GM13977 (cell line): ENCODE measurements around the gene LYRM7.

Source experiments
- DNase-seq: peaks from one replicate; pipeline ENCODE4 v3.0.0; 2012; ENCODE audit warnings: low spot score
- in situ Hi-C: fragments of 300-500 bp; cut with MboI; formaldehyde crosslinking; loops from one replicate; pipeline ENCODE4 v1.12.0; 2022; ENCODE audit warnings: low sequenced_read_pairs, low pct_unique_long_range_greater_than_20kb, mixed read lengths, inconsistent platforms; ENCODE audit not compliant: unreplicated experiment
- TF ChIP-seq, protein P1 (sequence below): IDR thresholded peaks from 2 replicates; pipeline ENCODE4 v1.5.1; 2012; ENCODE audit warnings: mild to moderate bottlenecking, control low read depth; ENCODE audit not compliant: insufficient read depth; ENCODE audit errors: extremely low read depth, missing control alignments

Gene LYRM7

DNA sequence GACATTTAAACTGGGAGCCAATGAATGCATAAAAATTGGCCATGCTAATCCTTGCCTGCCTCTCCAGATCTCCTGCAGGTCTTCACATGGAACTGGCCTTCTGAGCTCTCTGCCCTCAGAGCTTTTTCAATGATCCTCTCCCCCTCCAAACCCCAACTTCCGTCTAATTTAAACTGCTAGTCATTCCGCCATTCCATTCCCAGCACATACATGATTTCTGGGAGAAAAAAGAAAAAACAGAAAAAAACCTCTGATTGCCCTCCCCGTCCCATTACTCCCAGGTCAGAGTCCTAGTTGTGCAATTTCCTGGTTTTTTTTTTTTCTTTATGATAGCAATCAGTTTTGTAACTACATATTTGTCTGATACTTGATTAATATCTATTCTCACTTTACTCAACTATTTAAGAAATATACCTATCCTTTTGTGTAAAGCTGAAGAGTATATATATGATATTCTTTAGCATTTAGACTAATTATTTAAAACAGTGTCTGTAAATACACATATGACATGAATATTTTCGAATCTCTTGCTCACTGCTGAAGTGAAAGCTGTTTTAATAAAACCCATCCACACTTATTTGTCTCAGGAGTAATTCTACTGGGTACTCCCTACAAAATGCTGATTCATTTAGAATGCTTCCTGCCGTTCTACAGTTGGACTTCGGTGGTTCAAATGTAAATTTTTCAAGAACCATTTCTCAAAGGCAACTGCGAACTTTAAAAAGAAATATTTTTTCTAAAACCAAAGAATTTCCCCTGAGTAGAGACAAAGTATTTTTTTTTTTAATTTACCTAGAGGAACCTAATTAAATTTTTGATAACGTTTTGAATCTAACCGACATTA is 7.2 kb upstream of the LYRM7 start:
- DNase-seq = peak; percentile 28
- TF ChIP-seq, protein P1, sequence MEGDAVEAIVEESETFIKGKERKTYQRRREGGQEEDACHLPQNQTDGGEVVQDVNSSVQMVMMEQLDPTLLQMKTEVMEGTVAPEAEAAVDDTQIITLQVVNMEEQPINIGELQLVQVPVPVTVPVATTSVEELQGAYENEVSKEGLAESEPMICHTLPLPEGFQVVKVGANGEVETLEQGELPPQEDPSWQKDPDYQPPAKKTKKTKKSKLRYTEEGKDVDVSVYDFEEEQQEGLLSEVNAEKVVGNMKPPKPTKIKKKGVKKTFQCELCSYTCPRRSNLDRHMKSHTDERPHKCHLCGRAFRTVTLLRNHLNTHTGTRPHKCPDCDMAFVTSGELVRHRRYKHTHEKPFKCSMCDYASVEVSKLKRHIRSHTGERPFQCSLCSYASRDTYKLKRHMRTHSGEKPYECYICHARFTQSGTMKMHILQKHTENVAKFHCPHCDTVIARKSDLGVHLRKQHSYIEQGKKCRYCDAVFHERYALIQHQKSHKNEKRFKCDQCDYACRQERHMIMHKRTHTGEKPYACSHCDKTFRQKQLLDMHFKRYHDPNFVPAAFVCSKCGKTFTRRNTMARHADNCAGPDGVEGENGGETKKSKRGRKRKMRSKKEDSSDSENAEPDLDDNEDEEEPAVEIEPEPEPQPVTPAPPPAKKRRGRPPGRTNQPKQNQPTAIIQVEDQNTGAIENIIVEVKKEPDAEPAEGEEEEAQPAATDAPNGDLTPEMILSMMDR = no peak
- in situ Hi-C loops = loop anchor here (10.0 kb wide), 2 partner anchors 91 to 221 kb away; no protein-coding TSS in a partner anchor

DNA sequence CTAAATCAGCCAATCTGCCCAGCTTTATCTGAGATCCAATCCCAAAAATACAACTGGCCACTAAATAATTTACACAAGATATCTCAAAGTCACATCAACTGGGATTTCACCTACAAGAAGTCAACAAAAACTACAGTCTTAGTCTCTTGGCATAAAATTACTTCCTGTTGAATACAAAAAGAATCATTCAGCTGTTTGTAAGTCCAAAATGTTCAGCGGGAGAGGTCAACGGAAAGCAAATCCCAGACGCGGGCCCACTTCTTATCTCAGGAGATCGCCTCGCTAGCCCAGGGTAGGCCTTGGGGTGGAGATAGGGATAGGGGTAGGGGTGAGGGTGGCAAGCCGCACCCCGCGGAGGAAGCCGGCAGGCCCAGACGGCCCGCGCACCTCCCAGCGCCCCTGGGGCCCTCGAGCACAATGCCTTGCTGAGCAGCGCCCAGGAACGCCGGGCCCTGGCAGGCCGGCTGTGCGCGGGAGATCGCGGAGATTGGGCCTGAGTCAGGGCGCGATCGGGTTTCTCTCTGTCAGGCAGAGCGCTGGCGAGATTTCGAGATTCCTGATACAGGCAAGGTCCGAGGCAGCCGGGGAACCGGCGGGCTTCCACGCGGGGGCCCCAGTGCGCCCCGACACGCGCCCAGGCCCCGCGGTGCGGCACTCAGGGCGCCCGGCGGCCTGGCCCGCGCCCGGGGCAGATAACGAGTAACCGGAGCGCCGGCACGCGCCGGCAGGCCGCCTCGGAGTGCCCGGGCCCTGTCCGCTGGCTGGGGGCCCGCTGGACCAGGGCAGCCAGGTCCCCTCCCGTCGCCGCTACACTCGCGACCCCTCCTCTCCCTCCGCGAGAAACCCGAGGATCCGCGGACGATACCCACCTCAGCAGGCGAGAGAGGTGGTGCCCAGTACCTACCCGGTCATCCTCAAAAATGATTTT is 6.3 kb upstream of the LYRM7 start:
- peak; percentile 77 for DNase-seq
- in situ Hi-C loops = loop anchor here (10.0 kb wide), 2 partner anchors 90 to 220 kb away; no protein-coding TSS in a partner anchor
- TF ChIP-seq, protein P1 = peak; percentile 47

DNA sequence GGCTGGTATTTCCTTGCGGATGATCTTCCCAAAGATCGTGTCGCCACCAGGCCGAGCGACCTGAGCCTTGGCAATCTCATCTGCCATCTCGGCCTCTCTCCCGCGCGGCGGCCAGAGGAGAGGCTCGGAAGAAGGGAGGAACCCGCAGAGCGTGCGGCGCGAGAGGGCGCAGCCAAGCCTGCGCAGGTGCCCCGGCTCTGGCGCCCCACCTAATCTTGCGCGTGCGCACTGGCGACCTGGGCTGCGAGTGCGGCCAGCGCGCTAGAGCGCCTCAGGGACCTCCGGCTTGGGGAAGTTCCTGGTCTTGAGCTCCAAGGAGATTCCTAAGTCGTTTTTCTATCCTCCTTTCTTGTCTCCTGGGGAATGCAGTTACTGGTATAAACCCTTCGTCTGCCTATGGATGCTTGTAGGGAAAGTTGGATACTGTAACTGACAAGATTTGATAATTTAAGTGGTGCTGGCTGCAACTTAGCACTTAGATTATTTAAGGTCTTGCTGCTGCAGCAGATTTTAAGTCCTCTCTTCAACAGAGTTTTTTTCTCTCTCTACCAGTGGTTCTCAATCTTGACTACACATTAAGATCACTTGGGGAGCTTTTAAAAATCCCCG is 5.5 kb upstream of the LYRM7 start, which contains the start of gene HINT1:
HINT1 (minus strand) TSS at position 138 of the 609 bp plus-strand sequence; CDS start at position 87, 51 bp downstream.
- TF ChIP-seq, protein P1 = peak; percentile 56
- in situ Hi-C loops = loop anchor here (10.0 kb wide), 2 partner anchors 90 to 220 kb away; no protein-coding TSS in a partner anchor
- DNase-seq = peak; percentile 96

DNA sequence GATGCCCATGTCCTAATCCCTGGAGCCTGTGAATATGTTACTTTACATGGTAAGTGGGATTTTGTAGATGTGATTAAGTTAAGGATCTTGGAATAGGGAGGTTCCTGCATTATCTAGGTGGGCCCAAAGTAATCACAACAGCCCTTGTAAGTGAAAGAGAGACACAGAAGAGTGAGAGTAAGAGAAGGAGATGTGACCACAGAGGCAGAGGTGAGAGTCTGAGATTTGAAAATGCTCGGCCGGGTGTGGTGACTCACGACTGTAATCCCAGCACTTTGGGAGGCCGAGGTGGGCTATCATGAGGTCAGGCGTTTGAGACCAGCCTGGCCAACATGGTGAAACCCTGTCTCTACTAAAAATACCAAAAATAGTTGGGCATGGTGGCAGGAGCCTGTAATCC is 3.1 kb upstream of the LYRM7 start:
- TF ChIP-seq, protein P1 = no peak
- DNase-seq = no peak
- in situ Hi-C loops = loop anchor here (10.0 kb wide), 2 partner anchors 87 to 217 kb away; no protein-coding TSS in a partner anchor

DNA sequence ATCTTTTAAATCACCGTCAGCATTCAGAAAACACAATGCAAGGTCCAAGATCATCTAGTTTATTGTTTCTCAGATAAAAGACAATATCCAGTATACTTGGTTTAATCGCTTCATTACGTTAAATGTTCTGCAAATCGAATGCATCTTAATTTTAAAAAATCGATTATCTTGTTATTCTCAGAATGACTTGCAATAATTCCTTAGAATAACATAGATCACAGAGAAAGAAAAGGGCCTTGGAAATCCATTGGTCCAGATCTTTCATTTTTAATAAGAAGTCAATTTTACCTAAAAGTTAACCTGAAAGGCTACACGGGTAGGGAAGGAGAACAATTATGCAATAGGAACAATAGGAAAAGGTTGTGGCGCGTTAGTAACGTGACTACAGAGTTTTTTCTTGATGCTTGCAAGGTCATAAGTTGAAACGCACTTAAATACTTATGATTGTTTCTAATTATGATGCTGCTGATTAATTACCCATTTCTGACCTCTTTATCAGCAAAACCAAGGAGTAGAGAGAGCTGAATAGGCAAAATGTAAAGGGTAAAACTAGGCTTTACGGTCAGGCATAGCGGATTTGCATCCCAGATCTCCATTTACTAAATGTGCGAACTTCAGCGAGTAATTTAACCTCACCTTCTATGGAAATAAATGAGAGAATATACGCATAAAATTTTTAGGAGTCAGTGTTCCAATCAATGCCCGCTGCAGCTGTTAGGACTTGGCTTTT is 769 bp upstream of the LYRM7 start:
- no peak for DNase-seq
- TF ChIP-seq, protein P1 = no peak
- in situ Hi-C loops = loop anchor here (10.0 kb wide), 2 partner anchors 85 to 215 kb away; no protein-coding TSS in a partner anchor
